Left lung (tissue), 10 donors: ENCODE data around the gene DGKD. TPM values are rescaled to one million over a fixed set of nuclear protein-coding genes. Genes with fewer than 3 reads are reported as not detected.
A peak's percentile ranks its signal among the peaks of the same experiment; 100 is the strongest.

Experiments
- ATAC-seq: fragments of 200-7000 bp; cut with Tn5 transposase; one replicate; pipeline ENCODE4 v1.9.1; 2020; ENCODE audit warnings: moderate library complexity
- DNase-seq, 4 donors: peaks; one replicate each; pipeline ENCODE4 v3.0.0-alpha.2; 2013 to 2020
- H3K27ac ChIP-seq, 2 donors: fragments of 200-600 bp; sonication (generic) in 1 of 2; one replicate each; pipeline versions ENCODE4 v1.5.0 to v1.8.0; 2020 to 2021
- H3K27me3 ChIP-seq, 2 donors: fragments of 200-600 bp; sonication (generic) in 1 of 2; one replicate each; pipeline versions ENCODE4 v1.5.0 to v1.8.0; 2020 to 2021
- H3K36me3 ChIP-seq, 2 donors: fragments of 200-600 bp; sonication (generic) in 1 of 2; one replicate each; pipeline versions ENCODE4 v1.5.0 to v1.8.0; 2020 to 2021
- H3K4me1 ChIP-seq, 2 donors: fragments of 200-600 bp; one replicate each; pipeline ENCODE4 v1.8.0; 2021
- H3K4me3 ChIP-seq, 2 donors: fragments of 200-600 bp; sonication (generic) in 1 of 2; one replicate each; pipeline versions ENCODE4 v1.5.0 to v1.8.0; 2020 to 2021; ENCODE audit warnings: mild to moderate bottlenecking in 1 of 2
- H3K9me3 ChIP-seq, 2 donors: fragments of 200-600 bp; sonication (generic) in 1 of 2; one replicate each; pipeline versions ENCODE4 v1.5.0 to v1.8.0; 2020 to 2021
- intact Hi-C, 2 donors: fragments of 100-400 bp; cut with DNase I; formaldehyde crosslinking; loops; one replicate each; pipeline versions ENCODE4 v1.11.2 to v1.14.2; 2022
- polyA plus RNA-seq, 6 donors: library from polyadenylated mRNA; unstranded; fragments of 120-200 nt; gene quantifications; one replicate each; pipeline ENCODE4 v1.2.1, GENCODE V29; 2013; ENCODE audit not compliant: insufficient read length in 6 of 6
- total RNA-seq, 2 donors: library from RNA; stranded (reverse); fragmentation: NEBNext Ultra II Directional; extraction: Animal tissue kit (Norgen Biotek cat#: 25700); gene quantifications; one replicate each; pipeline ENCODE4 v1.2.1, GENCODE V29; 2021
- TF ChIP-seq, protein P1 (sequence below), 2 donors: fragments of 200-600 bp; sonication (generic) in 1 of 2; IDR thresholded peaks; one replicate each; pipeline versions ENCODE4 v1.5.0 to v1.8.0; 2021; ENCODE audit warnings: antibody characterized with exemption in 2 of 2
- donor health status: DM: no; HTN: yes; CAD: no.
- donor health status: DM: no; HTN: no; CAD: no.

DGKD gene
- total and polyA plus RNA-seq, 8 donors, result 22.9 to 98.0 (median 32.6) TPM

DNA sequence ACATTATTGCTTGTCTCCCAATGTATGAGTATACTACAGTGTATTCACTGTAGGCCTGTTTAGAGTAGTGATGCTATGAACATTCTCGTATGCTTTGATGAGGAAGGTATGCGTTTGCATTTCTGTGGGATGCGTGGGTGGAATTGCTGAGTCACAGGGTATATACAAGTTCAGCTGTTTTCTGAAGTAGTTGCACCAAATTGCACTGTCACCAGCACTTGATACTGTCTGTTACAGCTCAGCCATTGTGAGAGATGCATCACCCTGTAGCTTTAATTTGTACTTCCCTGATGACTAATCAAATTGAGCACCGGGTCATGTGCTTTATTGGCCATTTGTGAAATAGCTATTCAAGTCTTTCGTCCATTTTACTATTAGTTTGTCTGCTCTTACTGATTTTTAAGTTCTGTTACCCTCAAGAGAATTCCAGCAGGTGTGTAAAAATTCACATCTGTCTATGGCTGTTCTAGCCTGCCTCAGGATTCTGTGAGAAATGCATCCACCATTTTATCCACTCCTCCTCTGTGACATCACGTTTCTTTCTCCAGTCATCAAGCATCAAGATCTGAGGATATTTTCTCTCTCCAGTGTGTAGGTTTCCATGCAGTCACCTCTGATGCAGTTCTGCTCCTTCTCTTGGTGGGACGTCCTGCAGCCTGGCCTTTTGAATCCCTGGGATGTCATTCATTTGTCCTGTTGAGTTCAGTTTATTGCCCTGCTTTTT, 72.5 kb downstream of the DGKD start:
- DNase-seq (no peak), ATAC-seq (no peak)
- H3K27ac ChIP-seq, result peak overlapping the region in 1 of 2 donors; percentile 9
- H3K9me3 ChIP-seq, result peaks cover 0 to 8% of the 10 kb centered on the region in 2 donors
- no peak overlapping the region for H3K4me3 ChIP-seq
- intact Hi-C loops, result no loop called here
- H3K27me3 ChIP-seq, result no peaks in the 10 kb centered on the region
- H3K4me1 ChIP-seq, result peaks cover 7 to 12% of the 10 kb centered on the region in 2 donors
- peaks cover 0 to 4% of the 10 kb centered on the region in 2 donors for H3K36me3 ChIP-seq
- TF ChIP-seq, protein P1, sequence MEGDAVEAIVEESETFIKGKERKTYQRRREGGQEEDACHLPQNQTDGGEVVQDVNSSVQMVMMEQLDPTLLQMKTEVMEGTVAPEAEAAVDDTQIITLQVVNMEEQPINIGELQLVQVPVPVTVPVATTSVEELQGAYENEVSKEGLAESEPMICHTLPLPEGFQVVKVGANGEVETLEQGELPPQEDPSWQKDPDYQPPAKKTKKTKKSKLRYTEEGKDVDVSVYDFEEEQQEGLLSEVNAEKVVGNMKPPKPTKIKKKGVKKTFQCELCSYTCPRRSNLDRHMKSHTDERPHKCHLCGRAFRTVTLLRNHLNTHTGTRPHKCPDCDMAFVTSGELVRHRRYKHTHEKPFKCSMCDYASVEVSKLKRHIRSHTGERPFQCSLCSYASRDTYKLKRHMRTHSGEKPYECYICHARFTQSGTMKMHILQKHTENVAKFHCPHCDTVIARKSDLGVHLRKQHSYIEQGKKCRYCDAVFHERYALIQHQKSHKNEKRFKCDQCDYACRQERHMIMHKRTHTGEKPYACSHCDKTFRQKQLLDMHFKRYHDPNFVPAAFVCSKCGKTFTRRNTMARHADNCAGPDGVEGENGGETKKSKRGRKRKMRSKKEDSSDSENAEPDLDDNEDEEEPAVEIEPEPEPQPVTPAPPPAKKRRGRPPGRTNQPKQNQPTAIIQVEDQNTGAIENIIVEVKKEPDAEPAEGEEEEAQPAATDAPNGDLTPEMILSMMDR (IDR thresholded peaks at IDR 0.05), result no peak

DNA sequence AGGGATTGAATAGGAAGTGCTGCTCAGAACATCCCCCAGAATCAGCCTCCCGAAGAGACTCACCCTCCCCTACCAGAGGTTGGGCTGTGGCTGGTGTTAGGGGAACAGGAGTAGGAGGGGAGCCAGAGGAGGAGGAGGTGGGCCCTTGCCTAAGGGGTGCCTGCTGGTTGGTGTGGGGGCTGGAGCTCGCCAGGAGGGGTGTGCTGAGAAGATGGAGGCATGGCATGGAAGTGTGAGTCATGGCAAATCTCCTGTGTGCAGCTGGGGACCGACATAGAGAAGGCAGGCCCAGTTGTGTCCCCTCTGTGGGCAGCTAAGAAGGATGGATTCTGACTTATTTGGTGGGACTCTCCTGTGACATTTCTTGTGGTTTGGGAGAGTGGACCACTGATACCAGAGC, 73.7 kb downstream of the DGKD start:
- Histone ChIP-seq H3K27ac (no peak overlapping the region), H3K4me3 (no peak overlapping the region), H3K9me3 (peaks cover 0 to 8% of the 10 kb centered on the region in 2 donors), H3K27me3 (no peaks in the 10 kb centered on the region), H3K36me3 (peaks cover 0 to 4% of the 10 kb centered on the region in 2 donors), H3K4me1 (peaks cover 6 to 8% of the 10 kb centered on the region in 2 donors)
- TF ChIP-seq, protein P1 (IDR thresholded peaks at IDR 0.05), result no peak
- intact Hi-C loops, result no loop called here
- ATAC-seq (no peak), DNase-seq (no peak)

DNA sequence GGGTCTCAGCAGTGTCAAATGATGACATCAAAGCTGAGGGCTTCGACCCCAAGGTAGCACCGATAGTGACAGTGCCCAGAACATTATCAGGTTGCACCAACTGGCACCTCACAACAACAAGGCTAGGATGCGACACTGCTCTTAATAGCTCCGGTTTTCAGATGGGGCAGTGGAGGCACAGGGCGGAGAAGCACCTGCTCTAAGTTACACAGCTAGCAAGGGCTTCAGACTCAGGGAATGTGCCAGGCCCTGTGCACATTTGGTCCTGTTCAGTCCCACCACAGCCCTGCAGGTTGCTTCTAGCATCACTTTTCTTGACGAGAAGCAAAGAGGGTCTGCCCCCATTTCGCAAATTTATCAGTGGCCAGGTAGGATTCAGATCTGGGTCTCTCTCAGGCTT, 74.1 kb downstream of the DGKD start:
- Histone ChIP-seq H3K36me3 (peaks cover 0 to 4% of the 10 kb centered on the region in 2 donors), H3K9me3 (peaks cover 0 to 8% of the 10 kb centered on the region in 2 donors), H3K27ac (no peak overlapping the region), H3K27me3 (no peaks in the 10 kb centered on the region), H3K4me1 (peaks cover 4 to 8% of the 10 kb centered on the region in 2 donors), H3K4me3 (no peak overlapping the region)
- TF ChIP-seq, protein P1 (IDR thresholded peaks at IDR 0.05), result no peak
- intact Hi-C loops, result no loop called here
- DNase-seq (no peak), ATAC-seq (no peak)

DNA sequence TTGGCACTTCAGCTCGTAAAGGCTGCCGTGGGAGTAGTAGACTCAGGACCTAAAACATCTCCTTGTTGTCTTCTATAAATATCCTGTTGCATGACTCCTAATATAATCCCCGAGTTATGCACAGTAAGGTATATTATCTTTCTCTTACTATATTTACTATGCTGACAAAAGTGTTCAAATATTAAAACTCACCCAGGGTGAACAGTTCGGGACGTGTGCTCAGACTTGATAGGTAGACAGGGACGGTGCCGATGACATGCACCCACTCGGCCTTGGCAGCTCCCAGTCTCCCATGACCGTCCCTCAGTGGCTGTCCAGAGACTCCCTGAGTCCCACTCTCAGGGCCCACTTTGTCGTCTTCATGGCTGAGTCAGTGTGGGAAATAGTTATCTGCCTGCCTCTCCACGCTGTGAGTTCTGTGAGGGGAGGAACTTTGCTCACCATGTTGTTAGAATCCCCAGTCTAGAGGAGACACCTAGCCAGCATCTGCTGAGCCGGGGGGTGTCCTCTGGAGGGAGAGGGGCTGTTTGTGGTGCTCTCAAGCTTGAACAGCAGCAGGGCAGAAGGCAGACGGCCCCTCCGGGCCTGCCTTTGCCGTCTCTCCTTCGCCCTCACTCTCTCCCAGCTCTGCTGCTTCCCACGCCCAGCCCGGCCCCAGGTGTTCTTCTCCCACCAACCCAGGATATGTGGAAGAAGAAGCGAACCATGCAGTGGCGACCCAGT, 75.0 kb downstream of the DGKD start:
- peaks cover 0 to 8% of the 10 kb centered on the region in 2 donors for H3K9me3 ChIP-seq
- peaks cover 0 to 4% of the 10 kb centered on the region in 2 donors for H3K4me1 ChIP-seq
- H3K36me3 ChIP-seq, result peaks cover 0 to 4% of the 10 kb centered on the region in 2 donors
- no peaks in the 10 kb centered on the region for H3K27me3 ChIP-seq
- ATAC-seq (no peak), DNase-seq (no peak)
- H3K4me3 ChIP-seq, result no peak overlapping the region
- no peak overlapping the region for H3K27ac ChIP-seq
- TF ChIP-seq, protein P1 (IDR thresholded peaks at IDR 0.05), result no peak
- intact Hi-C loops, result no loop called here

DNA sequence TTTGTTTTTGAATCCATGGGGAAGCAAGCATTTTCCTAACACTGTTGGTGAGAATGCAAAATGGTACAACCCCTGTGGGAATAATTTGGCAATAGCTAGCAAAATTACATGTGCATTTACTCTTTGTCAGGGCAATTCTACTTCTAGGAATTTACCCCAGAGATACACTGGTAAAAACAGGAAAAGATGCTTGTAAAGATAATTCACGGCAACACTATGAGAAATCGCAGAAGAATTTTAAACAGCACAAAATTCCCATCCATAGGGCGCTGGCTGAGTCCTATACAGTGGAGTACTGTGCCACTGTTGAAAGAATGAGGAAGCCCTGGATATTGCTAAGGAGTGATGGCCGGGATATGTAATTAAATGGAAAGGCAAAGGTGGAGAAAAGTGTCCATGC, 75.8 kb downstream of the DGKD start:
- Histone ChIP-seq H3K36me3 (peaks cover 0 to 8% of the 10 kb centered on the region in 2 donors), H3K4me3 (no peak overlapping the region), H3K27me3 (no peaks in the 10 kb centered on the region), H3K9me3 (peaks cover 0 to 8% of the 10 kb centered on the region in 2 donors), H3K4me1 (no peaks in the 10 kb centered on the region), H3K27ac (no peak overlapping the region)
- DNase-seq, result no peak
- TF ChIP-seq, protein P1 (IDR thresholded peaks at IDR 0.05), result no peak
- ATAC-seq, result no peak
- intact Hi-C loops, result no loop called here
